Panc1 (cell line): ENCODE results near the gene WNK2. TPM values are rescaled to one million over a fixed set of nuclear protein-coding genes. Genes with fewer than 3 reads are reported as not detected.

Experiments
- ATAC-seq: fragments of 200-7000 bp; cut with Tn5 transposase; 2 replicates; pipeline ENCODE4 v1.9.1; 2020; ENCODE audit warnings: mild to moderate bottlenecking, moderate library complexity
- BruUV-seq: library from RNA; stranded (reverse); fragments of 400-500 nt; replicated peaks from 2 replicates; lab custom pipeline; 2021; lab: Mats Ljungman, UMichigan
- CTCF ChIA-PET: fragments of 300-600 bp; sonication (Branson Sonifier 250); formaldehyde crosslinking; loops from one replicate; lab custom pipeline; 2022; ENCODE audit warnings: antibody characterized with exemption; lab: Charles Lee
- POLR2A ChIA-PET: fragments of 300-600 bp; sonication (Branson Sonifier 250); formaldehyde crosslinking; loops from one replicate; lab custom pipeline; 2022; ENCODE audit warnings: antibody characterized with exemption; lab: Charles Lee
- DNase-seq: peaks from one replicate; pipeline ENCODE4 v3.0.0-alpha.2; 2010; ENCODE audit warnings: low read depth, low spot score
- H3K27ac ChIP-seq: 2 replicates; pipeline ENCODE4 v1.5.1; 2011; ENCODE audit warnings: mild to moderate bottlenecking, low read length, inconsistent platforms
- H3K27me3 ChIP-seq: fragments of 200-500 bp; sonication (Bioruptor generic); 2 replicates; pipeline ENCODE4 v1.6.0; 2014; ENCODE audit warnings: low read length, inconsistent platforms; ENCODE audit not compliant: control insufficient read depth, insufficient read depth
- H3K36me3 ChIP-seq: fragments of 200-500 bp; sonication (Bioruptor generic); 2 replicates; pipeline ENCODE4 v1.5.1; 2014; ENCODE audit warnings: inconsistent platforms, mild to moderate bottlenecking, low read length, moderate library complexity; ENCODE audit not compliant: control insufficient read depth, insufficient read depth
- H3K4me1 ChIP-seq: 2 replicates; pipeline ENCODE4 v1.5.1; 2011; ENCODE audit warnings: inconsistent platforms, mild to moderate bottlenecking, low read length, moderate library complexity; ENCODE audit not compliant: control insufficient read depth, insufficient read depth
- H3K4me3 ChIP-seq, 2 experiments: 2 replicates each; pipeline ENCODE4 v1.5.1; 2011 to 2012; ENCODE audit warnings: low read depth in 2 of 2, low read length in 2 of 2, mild to moderate bottlenecking in 2 of 2, inconsistent platforms in 1 of 2, moderate library complexity in 1 of 2
- H3K9me3 ChIP-seq: fragments of 200-500 bp; sonication (Bioruptor generic); 2 replicates; pipeline ENCODE4 v1.5.1; 2014; ENCODE audit warnings: low read depth, mild to moderate bottlenecking, inconsistent platforms, low read length, moderate library complexity; ENCODE audit not compliant: control insufficient read depth, insufficient read depth
- POLR2AphosphoS5 ChIP-seq: IDR thresholded peaks from 2 replicates; pipeline ENCODE4 v1.6.1; 2012; ENCODE audit warnings: mild to moderate bottlenecking, low read depth, low read length, moderate library complexity
- SIN3A ChIP-seq: IDR thresholded peaks from 2 replicates; pipeline ENCODE4 v1.6.1; 2012; ENCODE audit warnings: low read depth, mild to moderate bottlenecking, low read length, moderate library complexity, borderline replicate concordance; ENCODE audit not compliant: insufficient read depth
- TCF7L2 ChIP-seq: IDR thresholded peaks from 2 replicates; pipeline ENCODE4 v1.6.1; 2011; ENCODE audit warnings: mild to moderate bottlenecking, low read depth, low read length, inconsistent platforms
- in situ Hi-C: cut with HindIII; loops from 2 replicates; pipeline ENCODE4 v1.10.0; 2016; ENCODE audit warnings: low sequenced_read_pairs, low pct_unique_long_range_greater_than_20kb
- intact Hi-C: fragments of 100-400 bp; cut with micrococcal nuclease; formaldehyde crosslinking; loops from one replicate; pipeline ENCODE4 v1.10.0; 2022; ENCODE audit not compliant: unreplicated experiment
- total RNA-seq: library from RNA; stranded (reverse); gene quantifications from one replicate; pipeline ENCODE4 v1.2.1, GENCODE V29; 2021; ENCODE audit not compliant: unreplicated experiment
- TF ChIP-seq, protein P1 (sequence below): fragments of 450-650 bp; IDR thresholded peaks from 2 replicates; pipeline ENCODE4 v1.5.1; 2017; ENCODE audit warnings: mild to moderate bottlenecking
- TF ChIP-seq, protein P2 (sequence below), 2 experiments: IDR thresholded peaks; 2 replicates each; pipeline ENCODE4 v1.6.1; 2011 to 2012; ENCODE audit warnings: low read depth in 2 of 2, control low read depth in 1 of 2, low read length in 1 of 2, mild to moderate bottlenecking in 1 of 2, moderate library complexity in 1 of 2; ENCODE audit not compliant: insufficient read depth in 1 of 2

The WNK2 gene
- total RNA-seq, 1 experiment from 2014 or later = 13.7 TPM

DNA sequence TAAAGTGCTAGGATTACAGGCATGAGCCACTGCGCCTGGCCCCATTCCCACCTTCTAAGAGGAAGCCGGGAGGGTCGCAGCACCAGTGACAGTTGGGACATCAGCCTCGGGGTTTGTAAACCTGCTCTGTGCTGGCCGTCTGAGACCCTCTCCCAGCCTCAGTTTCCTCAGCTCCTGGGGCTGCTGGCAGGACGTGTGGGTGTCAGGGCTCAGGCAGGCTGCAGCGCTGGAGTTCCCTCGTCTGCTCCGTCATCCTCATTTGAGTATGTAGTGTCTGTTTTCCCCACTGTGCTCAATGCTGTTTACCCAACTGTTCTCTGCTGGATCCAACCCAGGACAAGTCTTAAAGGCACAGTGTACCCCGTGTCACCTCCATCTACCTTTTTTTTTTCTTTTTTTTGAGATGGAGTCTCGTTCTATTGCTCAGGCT is 47.9 kb upstream of the WNK2 start:
- H3K4me1 ChIP-seq = peaks cover 21% of the 10 kb centered on the region
- H3K4me3 ChIP-seq = no peak overlapping the region
- H3K27ac ChIP-seq = no peak overlapping the region
- intact Hi-C loops (no loop called here), in situ Hi-C loops (no loop called here)
- no peak for DNase-seq
- H3K36me3 ChIP-seq = no peaks in the 10 kb centered on the region; the same call in 1 of the 2 replicates
- no peak for ATAC-seq
- CTCF ChIA-PET = no interaction called here
- no peaks in the 10 kb centered on the region for H3K27me3 ChIP-seq
- BruUV-seq = no TSS peak
- TF ChIP-seq SIN3A (no peak), POLR2AphosphoS5 (no peak), TCF7L2 (no peak)
- TF ChIP-seq, protein P1, sequence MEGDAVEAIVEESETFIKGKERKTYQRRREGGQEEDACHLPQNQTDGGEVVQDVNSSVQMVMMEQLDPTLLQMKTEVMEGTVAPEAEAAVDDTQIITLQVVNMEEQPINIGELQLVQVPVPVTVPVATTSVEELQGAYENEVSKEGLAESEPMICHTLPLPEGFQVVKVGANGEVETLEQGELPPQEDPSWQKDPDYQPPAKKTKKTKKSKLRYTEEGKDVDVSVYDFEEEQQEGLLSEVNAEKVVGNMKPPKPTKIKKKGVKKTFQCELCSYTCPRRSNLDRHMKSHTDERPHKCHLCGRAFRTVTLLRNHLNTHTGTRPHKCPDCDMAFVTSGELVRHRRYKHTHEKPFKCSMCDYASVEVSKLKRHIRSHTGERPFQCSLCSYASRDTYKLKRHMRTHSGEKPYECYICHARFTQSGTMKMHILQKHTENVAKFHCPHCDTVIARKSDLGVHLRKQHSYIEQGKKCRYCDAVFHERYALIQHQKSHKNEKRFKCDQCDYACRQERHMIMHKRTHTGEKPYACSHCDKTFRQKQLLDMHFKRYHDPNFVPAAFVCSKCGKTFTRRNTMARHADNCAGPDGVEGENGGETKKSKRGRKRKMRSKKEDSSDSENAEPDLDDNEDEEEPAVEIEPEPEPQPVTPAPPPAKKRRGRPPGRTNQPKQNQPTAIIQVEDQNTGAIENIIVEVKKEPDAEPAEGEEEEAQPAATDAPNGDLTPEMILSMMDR = no peak
- TF ChIP-seq, protein P2, sequence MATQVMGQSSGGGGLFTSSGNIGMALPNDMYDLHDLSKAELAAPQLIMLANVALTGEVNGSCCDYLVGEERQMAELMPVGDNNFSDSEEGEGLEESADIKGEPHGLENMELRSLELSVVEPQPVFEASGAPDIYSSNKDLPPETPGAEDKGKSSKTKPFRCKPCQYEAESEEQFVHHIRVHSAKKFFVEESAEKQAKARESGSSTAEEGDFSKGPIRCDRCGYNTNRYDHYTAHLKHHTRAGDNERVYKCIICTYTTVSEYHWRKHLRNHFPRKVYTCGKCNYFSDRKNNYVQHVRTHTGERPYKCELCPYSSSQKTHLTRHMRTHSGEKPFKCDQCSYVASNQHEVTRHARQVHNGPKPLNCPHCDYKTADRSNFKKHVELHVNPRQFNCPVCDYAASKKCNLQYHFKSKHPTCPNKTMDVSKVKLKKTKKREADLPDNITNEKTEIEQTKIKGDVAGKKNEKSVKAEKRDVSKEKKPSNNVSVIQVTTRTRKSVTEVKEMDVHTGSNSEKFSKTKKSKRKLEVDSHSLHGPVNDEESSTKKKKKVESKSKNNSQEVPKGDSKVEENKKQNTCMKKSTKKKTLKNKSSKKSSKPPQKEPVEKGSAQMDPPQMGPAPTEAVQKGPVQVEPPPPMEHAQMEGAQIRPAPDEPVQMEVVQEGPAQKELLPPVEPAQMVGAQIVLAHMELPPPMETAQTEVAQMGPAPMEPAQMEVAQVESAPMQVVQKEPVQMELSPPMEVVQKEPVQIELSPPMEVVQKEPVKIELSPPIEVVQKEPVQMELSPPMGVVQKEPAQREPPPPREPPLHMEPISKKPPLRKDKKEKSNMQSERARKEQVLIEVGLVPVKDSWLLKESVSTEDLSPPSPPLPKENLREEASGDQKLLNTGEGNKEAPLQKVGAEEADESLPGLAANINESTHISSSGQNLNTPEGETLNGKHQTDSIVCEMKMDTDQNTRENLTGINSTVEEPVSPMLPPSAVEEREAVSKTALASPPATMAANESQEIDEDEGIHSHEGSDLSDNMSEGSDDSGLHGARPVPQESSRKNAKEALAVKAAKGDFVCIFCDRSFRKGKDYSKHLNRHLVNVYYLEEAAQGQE (IDR thresholded peaks at IDR 0.05; ENCODE audit: insufficient read depth in 1 of 2, low read depth in 2 of 2, low read length in 1 of 2) = no peak
- POLR2A ChIA-PET = no interaction called here
- no peaks in the 10 kb centered on the region for H3K9me3 ChIP-seq

DNA sequence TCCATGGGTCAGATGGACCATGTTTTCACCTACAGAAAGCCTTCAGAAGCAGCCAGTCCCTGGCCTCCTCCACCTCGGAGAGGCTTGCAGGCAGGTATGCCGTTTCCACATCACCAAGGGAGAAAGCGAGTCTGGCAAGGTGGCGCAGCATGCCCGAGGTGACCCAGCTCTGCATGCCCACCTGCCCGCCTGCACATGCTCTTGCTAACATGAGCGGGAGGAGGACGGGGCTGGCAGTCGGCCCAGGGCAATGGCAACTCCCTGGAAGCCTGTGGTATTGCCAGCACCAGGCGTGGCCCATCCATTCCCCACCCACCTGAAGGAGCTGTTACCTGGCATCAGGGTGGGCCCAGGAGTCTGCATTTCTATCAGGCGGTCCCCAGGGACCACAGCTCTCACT is 46.6 kb upstream of the WNK2 start:
- DNase-seq (no peak), ATAC-seq (no peak)
- POLR2A ChIA-PET = no interaction called here
- Histone ChIP-seq H3K4me3 (no peak overlapping the region), H3K27ac (no peak overlapping the region), H3K9me3 (no peaks in the 10 kb centered on the region), H3K36me3 (no peaks in the 10 kb centered on the region; the same call in 1 of the 2 replicates), H3K4me1 (peaks cover 16% of the 10 kb centered on the region), H3K27me3 (no peaks in the 10 kb centered on the region)
- TF ChIP-seq TCF7L2 (no peak), SIN3A (no peak), POLR2AphosphoS5 (no peak)
- TF ChIP-seq, protein P2 (IDR thresholded peaks at IDR 0.05; ENCODE audit: insufficient read depth in 1 of 2, low read depth in 2 of 2, low read length in 1 of 2) = no peak
- TF ChIP-seq, protein P1 = no peak
- intact Hi-C loops (no loop called here), in situ Hi-C loops (no loop called here)
- BruUV-seq = no TSS peak
- CTCF ChIA-PET = no interaction called here
